GM12891 (cell line): ENCODE results near the gene RBCK1.
"Not testable (repeated sequence)": the region's sequence is repeated elsewhere in the genome, so short reads cannot be mapped to it uniquely, and the experiment has no call there.

Source experiments
- DNase-seq: peaks from one replicate; pipeline ENCODE4 v3.0.0; 2011; ENCODE audit warnings: low spot score; ENCODE audit not compliant: insufficient read length
- FAIRE-seq: peaks from 2 replicates; lab custom pipeline; 2011; peaks lifted over from hg19 to GRCh38; lab: Jason Lieb, UNC
- PAX5 ChIP-seq: IDR thresholded peaks from 2 replicates; pipeline ENCODE4 v1.6.1; 2011; ENCODE audit warnings: low read length, moderate library complexity, mild to moderate bottlenecking; ENCODE audit not compliant: insufficient read depth, severe bottlenecking
- POLR2A ChIP-seq: IDR thresholded peaks from 2 replicates; pipeline ENCODE4 v1.6.1; 2011; ENCODE audit warnings: low read depth, low read length, control low read depth
- POLR2AphosphoS5 ChIP-seq: IDR thresholded peaks from 2 replicates; pipeline ENCODE4 v1.6.1; 2011; ENCODE audit warnings: low read depth, low read length, control low read depth
- POU2F2 ChIP-seq: IDR thresholded peaks from 2 replicates; pipeline ENCODE4 v1.6.1; 2011; ENCODE audit warnings: low read depth, mild to moderate bottlenecking, control low read depth, low read length, moderate library complexity
- SPI1 ChIP-seq: IDR thresholded peaks from 2 replicates; pipeline ENCODE4 v1.6.1; 2011; ENCODE audit warnings: low read depth, low read length, control low read depth
- TAF1 ChIP-seq: IDR thresholded peaks from 2 replicates; pipeline ENCODE4 v1.6.1; 2011; ENCODE audit warnings: low read depth, low read length, control low read depth

The RBCK1 gene

DNA sequence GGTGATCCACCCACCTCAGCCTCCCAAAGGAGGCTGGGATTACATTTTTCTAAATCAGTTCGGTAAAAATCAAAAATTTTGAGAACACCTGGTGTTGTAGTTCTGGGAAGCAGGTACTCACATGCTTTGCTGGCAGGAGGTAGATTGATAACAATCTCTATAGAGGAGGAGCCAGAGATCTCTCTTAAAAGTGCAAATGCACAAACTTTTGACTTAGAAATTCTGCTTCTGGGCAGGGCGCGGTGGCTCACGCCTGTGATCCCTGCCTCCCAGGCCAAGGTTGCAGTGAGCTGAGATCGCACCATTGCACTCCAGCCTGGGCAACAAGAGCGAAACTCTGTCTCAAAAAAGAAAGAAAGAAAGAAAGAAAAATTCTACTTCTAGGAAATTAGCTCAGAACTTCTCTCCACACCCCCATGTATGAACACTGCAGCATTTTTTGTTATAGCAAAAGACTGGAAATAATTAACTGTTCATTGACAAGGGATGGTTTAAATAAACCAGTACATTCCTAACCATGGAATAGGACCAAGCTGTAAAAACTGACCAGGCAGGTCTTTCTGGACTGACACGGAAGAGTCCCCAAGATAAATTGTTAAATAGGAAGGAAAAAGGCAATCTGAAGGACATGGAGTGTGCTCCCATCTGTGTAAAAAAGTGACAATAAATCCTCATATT is 41.9 kb upstream of the RBCK1 start:
- FAIRE-seq, result no peak
- no peak for TF ChIP-seq POU2F2
- TF ChIP-seq POLR2AphosphoS5, result no peak
- no peak for DNase-seq

DNA sequence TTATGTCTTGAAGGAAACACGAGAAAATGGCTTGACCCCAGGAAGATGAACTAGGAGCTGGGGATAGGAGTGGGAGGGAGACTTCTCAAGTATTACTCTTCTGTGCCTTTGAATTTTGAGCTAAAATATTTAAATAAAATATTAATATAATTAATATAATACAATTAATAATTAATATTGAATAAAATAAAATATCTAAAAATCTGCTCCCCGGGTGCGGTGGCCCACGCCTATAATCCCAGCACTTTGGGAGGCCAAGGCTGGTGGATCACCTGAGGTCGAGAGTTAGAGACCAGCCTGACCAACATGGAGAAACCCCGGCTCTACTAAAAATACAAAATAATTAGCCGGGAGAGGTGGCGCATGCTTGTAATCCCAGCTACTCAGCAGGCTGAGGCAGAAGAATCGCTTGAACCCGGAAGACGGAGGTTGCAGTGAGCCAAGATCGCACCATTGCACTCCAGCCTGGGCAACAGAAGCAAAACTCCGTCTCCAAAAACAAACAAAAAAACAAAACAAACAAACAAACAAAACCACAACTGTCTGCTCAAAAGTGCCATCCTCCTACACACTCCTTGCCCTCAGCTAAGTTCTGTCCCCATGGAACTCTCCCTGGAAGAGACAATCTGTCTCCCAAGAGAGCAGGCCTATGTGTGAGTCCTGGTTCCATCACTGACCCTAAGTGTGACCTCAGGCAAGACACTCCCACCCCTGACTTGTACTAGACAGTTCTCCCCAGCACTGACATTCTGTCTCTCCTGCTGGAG is 41.2 kb upstream of the RBCK1 start:
- no peak for FAIRE-seq
- no peak for DNase-seq
- TF ChIP-seq TAF1, result no peak
- no peak for TF ChIP-seq SPI1
- TF ChIP-seq PAX5, result no peak
- no peak for TF ChIP-seq POLR2A
- no peak for TF ChIP-seq POLR2AphosphoS5
- TF ChIP-seq POU2F2, result no peak

DNA sequence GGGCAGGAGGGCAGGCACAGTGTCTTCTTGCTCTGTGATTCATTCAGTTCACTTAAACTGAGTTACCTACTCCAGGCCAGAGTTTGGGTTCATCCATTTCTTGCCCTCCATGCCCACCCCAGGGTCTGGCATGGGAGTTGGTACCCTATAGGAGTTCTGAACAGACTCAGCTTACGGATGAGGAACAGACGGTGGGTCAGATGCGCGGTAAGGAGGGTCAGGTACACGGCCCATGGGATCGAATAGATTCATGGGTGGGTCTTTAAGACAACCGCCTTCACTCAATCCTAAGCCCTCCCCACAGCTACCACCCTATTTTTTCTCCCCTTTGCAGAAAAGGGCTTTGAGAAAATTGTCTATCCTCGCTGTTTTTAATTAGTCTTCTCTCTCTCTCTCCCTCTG is 40.6 kb upstream of the RBCK1 start:
- no peak for TF ChIP-seq POLR2A
- no peak for TF ChIP-seq SPI1
- no peak for TF ChIP-seq POLR2AphosphoS5
- no peak for TF ChIP-seq TAF1
- no peak for TF ChIP-seq POU2F2
- no peak for TF ChIP-seq PAX5
- FAIRE-seq (no peak), DNase-seq (no peak)

- DNase-seq (no peak), FAIRE-seq (no peak)
- TF ChIP-seq POLR2AphosphoS5 (no peak), POU2F2 (no peak), POLR2A (no peak)
Measured at GRCh38 chr20:368915-369314, 39.2 kb upstream of the RBCK1 start.

- TF ChIP-seq TAF1, result no peak
- TF ChIP-seq SPI1, result no peak
- no peak for TF ChIP-seq POLR2AphosphoS5
- no peak for TF ChIP-seq POU2F2
- no peak for TF ChIP-seq POLR2A
- no peak for TF ChIP-seq PAX5
- FAIRE-seq, result no peak
- DNase-seq, result no peak
Measured at GRCh38 chr20:370151-370600, 37.9 kb upstream of the RBCK1 start.

DNA sequence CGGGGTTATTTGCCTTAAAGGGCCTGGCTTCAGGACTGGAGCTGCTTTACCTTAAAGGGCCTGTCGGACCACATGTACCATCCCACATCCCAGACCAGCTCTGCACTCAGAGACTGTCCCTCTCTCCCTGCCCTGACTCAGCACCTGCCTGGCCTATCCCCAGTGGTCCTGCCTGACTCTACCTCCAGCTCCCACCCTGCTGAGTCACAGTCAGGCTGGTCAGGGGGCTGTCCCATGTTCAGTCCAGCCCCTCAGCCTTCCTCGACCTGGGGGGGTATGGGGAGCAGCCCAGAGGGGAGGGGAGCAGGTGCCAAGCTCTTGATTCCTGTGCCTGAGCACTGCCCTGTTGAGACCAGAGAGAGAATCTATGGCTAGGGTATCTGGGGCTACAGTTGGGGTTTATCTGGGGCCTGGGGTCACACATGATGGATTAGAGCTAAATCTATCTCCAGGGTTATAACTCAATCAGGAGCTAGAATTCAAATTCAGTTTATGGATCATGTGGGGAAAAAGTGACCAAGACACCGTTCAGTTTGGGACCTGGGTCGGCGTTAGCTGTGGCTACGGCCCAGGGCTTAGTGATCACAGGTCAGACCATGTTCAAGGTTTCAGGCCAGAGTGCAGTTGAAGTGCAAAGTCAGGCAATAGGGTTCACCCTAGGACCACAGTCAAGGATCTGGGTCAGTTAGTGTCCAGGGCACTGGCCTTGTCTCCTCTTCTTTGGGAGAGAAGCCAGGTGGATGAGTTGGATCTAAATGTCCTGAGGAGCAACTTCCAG is 36.9 kb upstream of the RBCK1 start:
- DNase-seq, result no peak

GRCh38 chr20:371755-372542 is 36.1 kb upstream of the RBCK1 start:
- FAIRE-seq, result no peak
- no peak for DNase-seq

More for the DNA sequence above, 36.9 kb upstream of the RBCK1 start:
- FAIRE-seq, result no peak
- TF ChIP-seq POU2F2, result no peak
- no peak for TF ChIP-seq TAF1
- no peak for TF ChIP-seq PAX5
- TF ChIP-seq POLR2A, result no peak
- TF ChIP-seq SPI1, result no peak

GRCh38 chr20:372543-373082 is 35.5 kb upstream of the RBCK1 start:
- FAIRE-seq, DNase-seq: not testable (repeated sequence)

More at GRCh38 chr20:371755-372542, 36.1 kb upstream of the RBCK1 start:
- TF ChIP-seq SPI1 (no peak), POU2F2 (no peak)

GRCh38 chr20:373171-373890 is 34.8 kb upstream of the RBCK1 start:
- DNase-seq (no peak), FAIRE-seq (no peak)
- TF ChIP-seq POLR2A, result no peak
- no peak for TF ChIP-seq POLR2AphosphoS5
- TF ChIP-seq POU2F2, result no peak
- TF ChIP-seq TAF1, result no peak
- TF ChIP-seq SPI1, result no peak
- no peak for TF ChIP-seq PAX5
